Medulla oblongata (tissue), 1 donor: Measurements from ENCODE around the gene SMIM27.
"Not testable (repeated sequence)": the region's sequence is repeated elsewhere in the genome, so short reads cannot be mapped to it uniquely, and the experiment has no call there.

Experiments
- DNase-seq: peaks from one replicate; pipeline ENCODE4 v3.0.0-alpha.2; 2015; ENCODE audit errors: extremely low spot score

SMIM27 gene

DNA sequence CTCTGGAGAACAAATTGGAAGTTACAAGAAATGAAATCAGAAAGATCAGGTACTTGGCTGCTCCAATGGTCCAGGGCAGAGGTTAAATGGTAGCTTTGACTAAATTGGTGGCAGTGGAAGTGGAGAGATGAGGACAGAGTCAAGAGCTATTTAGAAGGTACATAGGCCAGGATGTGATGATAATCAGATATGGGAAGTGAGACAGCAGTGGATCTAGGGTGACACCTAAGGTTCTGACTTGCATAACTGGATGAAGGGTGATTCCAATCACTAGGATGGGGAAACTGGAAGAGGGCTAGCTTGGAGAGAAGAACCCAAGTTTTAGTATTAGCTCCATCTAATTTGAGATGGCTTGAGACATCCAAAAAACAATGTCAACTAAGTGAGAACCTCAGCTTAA is 44.8 kb downstream of the SMIM27 start:
- no peak for DNase-seq

DNA sequence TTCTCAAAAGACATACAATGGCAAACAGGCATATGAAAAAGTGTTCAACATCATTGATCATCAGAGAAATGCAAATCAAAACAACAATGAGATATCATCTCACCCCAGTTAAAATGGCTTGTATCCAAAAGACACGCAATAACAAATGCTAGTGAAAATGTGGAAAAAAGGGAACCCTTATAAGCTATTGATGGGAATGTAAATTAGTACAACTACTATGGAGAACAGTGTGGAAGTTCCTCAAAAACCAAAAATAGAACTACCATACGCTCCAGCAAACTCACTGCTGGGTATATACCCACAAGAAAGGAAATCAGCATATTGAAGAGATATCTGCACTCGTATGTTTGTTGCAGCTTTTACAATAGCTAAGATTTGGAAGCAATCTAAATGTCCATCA is 46.9 kb downstream of the SMIM27 start:
- DNase-seq = not testable (repeated sequence)
